Gastrocnemius medialis (tissue), 4 donors: Measurements from ENCODE around the gene FDPS. TPM values are rescaled to one million over a fixed set of nuclear protein-coding genes. Genes with fewer than 3 reads are reported as not detected.

ENCODE experiments used
- ATAC-seq, 2 donors: fragments of 150-250 bp; one replicate each; pipeline ENCODE4 v1.9.1; 2016
- DNase-seq, 2 donors: peaks; one replicate each; pipeline ENCODE4 v3.0.0-alpha.2; 2019
- H3K27ac ChIP-seq, 4 donors: fragments of 200-600 bp; sonication (generic); 1 replicate in 1 of 4; 2 replicates in 3 of 4; pipeline ENCODE4 v1.5.1; 2016 to 2018; ENCODE audit warnings: mild to moderate bottlenecking in 2 of 4, moderate library complexity in 1 of 4
- H3K27me3 ChIP-seq, 3 donors: fragments of 200-600 bp; sonication (generic) in 2 of 3; 1 replicate in 1 of 3; 2 replicates in 2 of 3; pipeline versions ENCODE4 v1.5.1 to v1.6.0; 2016 to 2019; ENCODE audit warnings: mild to moderate bottlenecking in 1 of 3, moderate library complexity in 1 of 3
- H3K36me3 ChIP-seq, 2 donors: fragments of 200-600 bp; sonication (generic) in 1 of 2; one replicate each; pipeline ENCODE4 v1.5.1; 2017 to 2018
- H3K4me1 ChIP-seq, 2 donors: fragments of 200-600 bp; sonication (generic) in 1 of 2; one replicate each; pipeline ENCODE4 v1.5.1; 2016 to 2017; ENCODE audit warnings: mild to moderate bottlenecking in 2 of 2
- H3K4me3 ChIP-seq, 4 donors: fragments of 200-600 bp; sonication (generic) in 3 of 4; 1 replicate in 1 of 4; 2 replicates in 3 of 4; pipeline ENCODE4 v1.5.1; 2016 to 2019; ENCODE audit warnings: mild to moderate bottlenecking in 2 of 4
- H3K9me3 ChIP-seq, 3 donors: fragments of 200-600 bp; sonication (generic) in 2 of 3; 1 replicate in 1 of 3; 2 replicates in 2 of 3; pipeline ENCODE4 v1.5.1; 2016 to 2019
- POLR2A ChIP-seq, 2 donors: fragments of 450-650 bp; IDR thresholded peaks; one replicate each; pipeline ENCODE4 v1.6.1; 2017; ENCODE audit warnings: antibody characterized with exemption in 2 of 2, mild to moderate bottlenecking in 2 of 2, moderate library complexity in 2 of 2
- in situ Hi-C, 4 donors: fragments of 200-750 bp; cut with MboI; loops; one replicate each; pipeline versions ENCODE4 v1.15.0 to v1.8.0; 2017; ENCODE audit warnings: low sequenced_read_pairs in 4 of 4
- intact Hi-C: fragments of 100-400 bp; cut with DNase I; formaldehyde crosslinking; loops from one replicate; pipeline ENCODE4 v1.15.1; 2023; ENCODE audit warnings: low total_unique reads
- total RNA-seq, 4 donors: library from RNA; depleted of rRNA; stranded (reverse); fragments of >200 nt; gene quantifications; one replicate each; pipeline versions ENCODE4 v1.1.0 to v1.2.3, GENCODE V29; 2016
- TF ChIP-seq, protein P1 (sequence below), 5 experiments: fragments of 450-650 bp in 3 of 5; fragments of 200-600 bp in 2 of 5; sonication (generic) in 2 of 5; IDR thresholded peaks in 4 of 5; conservative IDR thresholded peaks in 1 of 5; 1 replicate in 4 of 5; 2 replicates in 1 of 5; pipeline ENCODE4 v1.5.1; 2016 to 2019; ENCODE audit warnings: antibody characterized with exemption in 5 of 5, mild to moderate bottlenecking in 3 of 5, moderate library complexity in 3 of 5

The FDPS gene
- total RNA-seq, 4 donors from 2014 or later = 47.6 to 65.4 (median 49.1) TPM

DNA sequence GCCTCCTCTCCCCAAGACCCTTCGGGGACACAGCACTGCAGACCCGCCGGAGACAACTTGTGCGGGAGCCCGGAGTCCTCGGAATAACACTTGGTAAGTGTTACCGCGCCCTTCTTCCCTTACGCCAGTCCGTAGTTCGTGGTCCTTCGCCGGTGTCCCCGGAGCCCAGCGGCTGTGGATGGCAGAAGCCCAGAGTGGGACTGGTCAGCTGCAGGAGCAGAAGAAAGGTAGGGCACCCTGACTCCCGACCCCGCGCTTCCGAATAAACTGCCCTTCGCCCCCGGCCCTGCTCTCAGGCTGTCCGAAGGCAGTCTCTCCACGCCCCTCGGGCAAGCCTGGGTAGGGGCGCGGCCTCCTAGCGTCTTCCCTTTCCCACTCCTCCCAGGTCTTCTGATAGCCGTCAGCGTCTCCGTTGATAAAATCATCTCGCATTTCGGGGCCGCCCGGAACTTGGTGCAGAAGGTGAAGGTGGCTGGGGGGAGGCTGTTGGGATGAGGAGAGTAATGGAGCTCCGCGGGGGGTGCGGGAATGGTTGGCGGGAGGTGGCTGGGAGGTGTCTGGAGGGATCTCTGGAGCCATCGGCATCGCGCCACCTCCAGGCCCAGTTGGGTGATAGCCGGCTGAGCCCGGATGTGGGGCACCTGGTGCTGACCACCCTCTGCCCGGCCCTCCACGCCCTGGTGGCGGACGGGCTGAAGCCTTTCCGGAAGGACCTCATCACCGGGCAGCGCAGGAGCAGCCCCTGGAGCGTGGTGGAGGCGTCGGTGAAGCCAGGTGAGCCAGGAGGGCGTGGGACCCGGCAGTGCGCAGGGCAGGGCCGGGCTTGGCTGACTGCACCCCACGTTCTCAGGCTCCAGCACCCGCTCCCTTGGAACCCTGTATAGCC is 16.3 kb downstream of the FDPS start:
- in situ Hi-C loops (no loop called here), intact Hi-C loops (loop anchor here (1.0 to 5.0 kb wide), 5 partner anchors 17 to 532 kb away; partner anchors contain the start of genes FDPS, GON4L, HCN3 and SYT11)
- DNase-seq (peak in 1 of 2 donors; percentile 39), ATAC-seq (peak; percentile 10 to 11)
- Histone ChIP-seq H3K36me3 (peaks cover 0 to 7% of the 10 kb centered on the region in 2 donors), H3K4me3 (peak overlapping the region; percentile 62 to 95 (median 90)), H3K27me3 (no peaks in the 10 kb centered on the region), H3K9me3 (no peaks in the 10 kb centered on the region), H3K27ac (peak overlapping the region; percentile 82 to 96 (median 87)), H3K4me1 (peaks cover 16 to 39% of the 10 kb centered on the region in 2 donors)
- TF ChIP-seq, protein P1, sequence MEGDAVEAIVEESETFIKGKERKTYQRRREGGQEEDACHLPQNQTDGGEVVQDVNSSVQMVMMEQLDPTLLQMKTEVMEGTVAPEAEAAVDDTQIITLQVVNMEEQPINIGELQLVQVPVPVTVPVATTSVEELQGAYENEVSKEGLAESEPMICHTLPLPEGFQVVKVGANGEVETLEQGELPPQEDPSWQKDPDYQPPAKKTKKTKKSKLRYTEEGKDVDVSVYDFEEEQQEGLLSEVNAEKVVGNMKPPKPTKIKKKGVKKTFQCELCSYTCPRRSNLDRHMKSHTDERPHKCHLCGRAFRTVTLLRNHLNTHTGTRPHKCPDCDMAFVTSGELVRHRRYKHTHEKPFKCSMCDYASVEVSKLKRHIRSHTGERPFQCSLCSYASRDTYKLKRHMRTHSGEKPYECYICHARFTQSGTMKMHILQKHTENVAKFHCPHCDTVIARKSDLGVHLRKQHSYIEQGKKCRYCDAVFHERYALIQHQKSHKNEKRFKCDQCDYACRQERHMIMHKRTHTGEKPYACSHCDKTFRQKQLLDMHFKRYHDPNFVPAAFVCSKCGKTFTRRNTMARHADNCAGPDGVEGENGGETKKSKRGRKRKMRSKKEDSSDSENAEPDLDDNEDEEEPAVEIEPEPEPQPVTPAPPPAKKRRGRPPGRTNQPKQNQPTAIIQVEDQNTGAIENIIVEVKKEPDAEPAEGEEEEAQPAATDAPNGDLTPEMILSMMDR (IDR thresholded peaks at IDR 0.05 in 4 of 5, conservative IDR thresholded peaks at IDR 0.05 in 1 of 5) = peak in 3 of 5 experiments; percentile 18 to 44 (median 28)
- TF ChIP-seq POLR2A (IDR thresholded peaks at IDR 0.05) = no peak

DNA sequence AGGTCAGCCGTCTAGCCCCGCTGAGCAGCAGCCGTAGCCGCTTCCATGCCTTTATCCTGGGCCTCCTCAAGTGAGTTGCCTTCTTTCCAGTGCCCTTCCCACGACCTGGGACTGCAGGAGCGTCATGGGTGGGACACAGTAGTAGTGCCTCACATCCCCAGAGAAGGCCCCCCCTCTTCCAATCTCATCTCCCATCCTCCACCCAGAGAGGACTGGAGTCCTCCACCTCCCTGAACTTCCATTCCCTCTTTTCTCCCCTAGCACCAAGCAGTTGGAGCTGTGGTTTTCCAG is 16.9 kb downstream of the FDPS start:
- Histone ChIP-seq H3K36me3 (peaks cover 0 to 13% of the 10 kb centered on the region in 2 donors), H3K4me1 (peaks cover 13 to 34% of the 10 kb centered on the region in 2 donors), H3K27ac (peak overlapping the region in 2 of 4 donors; percentile 82 to 96), H3K9me3 (no peaks in the 10 kb centered on the region), H3K4me3 (peak overlapping the region in 1 of 4 donors; percentile 88), H3K27me3 (no peaks in the 10 kb centered on the region)
- TF ChIP-seq POLR2A (IDR thresholded peaks at IDR 0.05) = no peak
- TF ChIP-seq, protein P1 (IDR thresholded peaks at IDR 0.05 in 4 of 5, conservative IDR thresholded peaks at IDR 0.05 in 1 of 5) = no peak
- in situ Hi-C loops = no loop called here
- no peak for DNase-seq
- intact Hi-C loops = no loop called here
- no peak for ATAC-seq

DNA sequence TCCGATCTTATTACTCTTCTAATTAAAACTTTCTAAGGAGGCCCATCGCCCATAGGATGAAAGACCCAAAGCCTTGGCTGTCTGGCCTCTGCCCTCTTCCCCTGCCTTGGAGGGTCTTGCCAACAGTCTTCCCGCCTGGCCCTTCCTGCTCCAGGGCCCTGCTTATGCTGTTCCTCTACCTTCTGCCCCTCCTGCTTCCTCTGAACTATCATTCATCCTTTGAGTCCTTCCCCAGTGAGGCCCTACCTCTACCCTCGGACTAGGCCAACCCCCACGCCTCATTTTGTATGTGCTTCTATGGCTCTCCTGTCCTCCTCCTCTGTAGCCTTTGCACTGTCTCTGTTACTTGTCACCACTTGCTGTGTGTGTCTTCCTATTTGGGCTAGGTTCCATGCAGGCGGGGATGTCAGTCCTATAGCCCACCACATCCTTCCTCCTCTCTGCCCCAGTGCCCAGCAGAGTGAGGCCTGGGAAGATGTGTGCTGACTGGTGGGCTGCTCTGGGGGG is 17.4 kb downstream of the FDPS start:
- in situ Hi-C loops = no loop called here

DNA sequence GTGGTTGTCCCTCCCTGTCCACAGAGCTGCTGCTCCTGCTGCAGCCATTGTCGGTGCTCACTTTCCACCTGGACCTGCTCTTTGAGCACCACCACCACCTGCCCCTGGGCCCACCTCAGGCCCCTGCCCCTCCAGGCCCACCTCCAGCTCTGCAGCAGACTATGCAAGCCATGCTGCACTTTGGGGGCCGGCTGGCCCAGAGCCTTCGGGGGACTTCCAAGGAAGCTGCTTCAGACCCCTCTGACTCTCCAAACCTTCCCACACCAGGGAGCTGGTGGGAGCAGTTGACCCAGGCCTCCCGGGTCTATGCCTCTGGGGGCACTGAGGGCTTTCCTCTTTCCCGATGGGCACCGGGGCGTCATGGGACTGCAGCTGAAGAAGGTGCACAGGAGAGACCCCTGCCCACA is 18.0 kb downstream of the FDPS start:
- in situ Hi-C loops = no loop called here
- peaks cover 0 to 23% of the 10 kb centered on the region in 2 donors for H3K36me3 ChIP-seq
- ATAC-seq (no peak), DNase-seq (no peak)
- H3K27ac ChIP-seq = no peak overlapping the region
- intact Hi-C loops = no loop called here
- peaks cover 10 to 26% of the 10 kb centered on the region in 2 donors for H3K4me1 ChIP-seq
- H3K27me3 ChIP-seq = no peaks in the 10 kb centered on the region
- no peak overlapping the region for H3K4me3 ChIP-seq
- no peak for TF ChIP-seq POLR2A (IDR thresholded peaks at IDR 0.05)
- TF ChIP-seq, protein P1 (IDR thresholded peaks at IDR 0.05 in 4 of 5, conservative IDR thresholded peaks at IDR 0.05 in 1 of 5) = no peak
- H3K9me3 ChIP-seq = no peaks in the 10 kb centered on the region

More for the DNA sequence above, 17.4 kb downstream of the FDPS start:
- Histone ChIP-seq H3K36me3 (peaks cover 0 to 18% of the 10 kb centered on the region in 2 donors), H3K27ac (no peak overlapping the region), H3K4me3 (no peak overlapping the region), H3K4me1 (peaks cover 13 to 32% of the 10 kb centered on the region in 2 donors), H3K27me3 (no peaks in the 10 kb centered on the region), H3K9me3 (no peaks in the 10 kb centered on the region)
- ATAC-seq (no peak), DNase-seq (no peak)
- TF ChIP-seq, protein P1 (IDR thresholded peaks at IDR 0.05 in 4 of 5, conservative IDR thresholded peaks at IDR 0.05 in 1 of 5) = no peak
- no peak for TF ChIP-seq POLR2A (IDR thresholded peaks at IDR 0.05)
- intact Hi-C loops = no loop called here
